Spleen (tissue), 13 donors: ENCODE measurements around the gene ADGRE2. TPM values are rescaled to one million over a fixed set of nuclear protein-coding genes. Genes with fewer than 3 reads are reported as not detected.
"Not testable (repeated sequence)": the region's sequence is repeated elsewhere in the genome, so short reads cannot be mapped to it uniquely, and the experiment has no call there.

ENCODE experiments used
- DNase-seq: peaks from one replicate; pipeline ENCODE4 v3.0.0-alpha.2; 2020
- H3K27ac ChIP-seq, 8 donors: fragments of 200-600 bp; sonication (generic) in 7 of 8; 1 replicate in 4 of 8; 2 replicates in 4 of 8; pipeline versions ENCODE4 v1.5.0 to v1.8.0; 2016 to 2021; ENCODE audit warnings: inconsistent platforms in 4 of 8, mild to moderate bottlenecking in 4 of 8, moderate library complexity in 1 of 8
- H3K27me3 ChIP-seq, 7 donors: fragments of 200-600 bp; sonication (generic) in 6 of 7; replicated peaks in 1 of 7; 1 replicate in 4 of 7; 2 replicates in 3 of 7; pipeline versions ENCODE4 v1.5.0 to v1.8.0; 2016 to 2021; ENCODE audit warnings: inconsistent platforms in 3 of 7, mild to moderate bottlenecking in 1 of 7
- H3K36me3 ChIP-seq, 6 donors: fragments of 200-600 bp; sonication (generic) in 5 of 6; 1 replicate in 4 of 6; 2 replicates in 2 of 6; pipeline versions ENCODE4 v1.5.0 to v1.8.0; 2016 to 2021; ENCODE audit warnings: inconsistent platforms in 2 of 6
- H3K4me1 ChIP-seq, 6 donors: fragments of 200-600 bp; sonication (generic) in 5 of 6; 1 replicate in 3 of 6; 2 replicates in 3 of 6; pipeline versions ENCODE4 v1.5.0 to v1.8.0; 2016 to 2021; ENCODE audit warnings: inconsistent platforms in 3 of 6
- H3K4me3 ChIP-seq, 8 donors: fragments of 200-600 bp; sonication (generic) in 7 of 8; 1 replicate in 4 of 8; 2 replicates in 4 of 8; pipeline versions ENCODE4 v1.5.0 to v1.8.0; 2016 to 2021; ENCODE audit warnings: inconsistent platforms in 4 of 8, mild to moderate bottlenecking in 4 of 8, moderate library complexity in 2 of 8
- H3K9me3 ChIP-seq, 8 donors: fragments of 200-600 bp; sonication (generic) in 7 of 8; 1 replicate in 4 of 8; 2 replicates in 4 of 8; pipeline versions ENCODE4 v1.5.0 to v1.8.0; 2016 to 2021; ENCODE audit warnings: inconsistent platforms in 4 of 8
- POLR2A ChIP-seq, 3 donors: fragments of 450-650 bp; IDR thresholded peaks; one replicate each; pipeline ENCODE4 v1.5.1; 2017; ENCODE audit warnings: antibody characterized with exemption in 3 of 3, mild to moderate bottlenecking in 1 of 3
- POLR2AphosphoS5 ChIP-seq, 3 donors: sonication (generic); formaldehyde crosslinking; IDR thresholded peaks; one replicate each; pipeline ENCODE4 v1.5.1; 2017; ENCODE audit warnings: antibody characterized with exemption in 3 of 3
- WGBS, 5 donors: extraction: QIAGEN DNeasy Blood & Tissue Kit in 3 of 5; methylation state at CpG; one replicate each; pipeline versions ENCODE4 v1.1.5 to v1.1.7; 2013 to 2018; 5-methylcytosine and 5-hydroxymethylcytosine counted together
- intact Hi-C: fragments of 100-400 bp; cut with DNase I; formaldehyde crosslinking; loops from one replicate; pipeline ENCODE4 v1.15.0; 2023; ENCODE audit warnings: low total_unique reads
- long read RNA-seq, 2 donors: transcript quantifications; one replicate each; lab custom pipeline, GENCODE V29; 2026
- polyA plus RNA-seq, 3 donors: library from polyadenylated mRNA; stranded (reverse); fragments of 200-250 nt; gene quantifications; one replicate each; pipeline ENCODE4 v1.2.1, GENCODE V29; 2013
- total RNA-seq, 7 donors: library from RNA; depleted of rRNA in 3 of 7; stranded (reverse); fragments of >200 nt in 3 of 7; fragmentation: NEBNext Ultra II Directional in 4 of 7; extraction: Animal tissue kit (Norgen Biotek cat#: 25700) in 4 of 7; gene quantifications; one replicate each; pipeline versions ENCODE4 v1.1.0 to v1.2.1, GENCODE V29; 2016 to 2021
- TF ChIP-seq, protein P1 (sequence below), 11 experiments: fragments of 200-600 bp in 7 of 11; fragments of 450-650 bp in 4 of 11; sonication (generic) in 4 of 11; IDR thresholded peaks in 8 of 11; conservative IDR thresholded peaks in 3 of 11; 1 replicate in 7 of 11; 2 replicates in 4 of 11; pipeline versions ENCODE4 v1.4.0 to v1.8.0; 2016 to 2021; ENCODE audit warnings: antibody characterized with exemption in 11 of 11, inconsistent platforms in 4 of 11, mild to moderate bottlenecking in 1 of 11
- donor health status: healthy with polysubstance abuse.
- donor health status: DM: no; HTN: no; CAD: no; lungs with moderate emphysema.
- donor health status: DM: no; HTN: no; CAD: no.
- donor health status: Bipolar disorder and iron deficiency.
- donor health status: healthy.
- donor health status: DM: no; HTN: no; CAD: no.
- donor health status: DM: yes; HTN: yes; CAD: no.

Gene ADGRE2
- total RNA-seq (100 to 1,000 TPM in 4 of 7 donors, 10 to 100 TPM in 3; 58.0 to 183 (median 100) TPM), polyA plus RNA-seq (1 to 10 TPM; 4.0 to 9.9 (median 6.0) TPM)
- long read RNA-seq, donor 1, result 0 reads
- long read RNA-seq, donor 2, result 0 reads

DNA sequence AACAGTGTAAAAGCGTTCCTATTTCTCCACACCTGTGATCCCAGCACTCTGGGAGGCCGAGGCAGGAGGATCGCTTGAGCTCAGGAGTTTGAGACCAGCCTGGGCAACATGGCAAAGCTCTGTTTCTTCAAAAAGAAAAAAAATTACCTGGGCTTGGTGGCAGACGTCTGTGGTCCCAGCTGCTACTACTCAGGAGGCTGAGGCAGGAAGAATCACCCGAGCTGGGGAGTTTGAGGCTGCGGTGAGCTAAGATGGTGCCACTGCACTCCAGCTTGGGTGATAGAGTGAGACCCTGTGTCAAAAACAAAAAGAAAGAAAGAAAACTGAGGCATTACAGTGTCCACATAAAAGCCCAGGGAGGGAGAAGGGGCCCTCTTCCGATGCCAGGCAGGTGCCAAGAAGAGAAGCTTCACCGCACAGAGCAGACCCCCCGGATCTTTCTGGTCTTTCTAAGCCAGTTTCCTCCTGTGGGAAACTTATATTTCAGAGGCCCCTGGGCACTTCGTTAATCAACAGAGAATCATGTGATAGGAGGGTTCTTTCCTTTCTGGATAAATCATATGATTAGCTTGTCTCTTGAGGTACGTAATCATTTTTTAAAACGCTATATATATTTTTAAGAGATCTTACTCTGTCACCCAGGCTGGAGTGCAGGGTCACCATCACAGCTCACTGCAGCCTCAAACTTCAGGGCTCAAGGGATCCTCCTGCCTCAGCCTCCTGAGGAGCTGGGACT is at the start of gene ADGRE2:
Gene ADGRE2 (minus strand): TSS at position 451 of the 736 bp plus-strand sequence. CDS start 1,804 bp downstream, outside the sequence.
- H3K36me3 ChIP-seq, intact Hi-C loops, DNase-seq, H3K9me3 ChIP-seq, H3K4me3 ChIP-seq: not testable (repeated sequence)
- Histone ChIP-seq H3K27ac (peak within 1 kb of the TSS in 3 of 8 donors; percentile 2 to 93 (median 84)), H3K27me3 (peaks cover 0 to 64% (median 5%) of the 10 kb centered on the region in 7 donors), H3K4me1 (peaks cover 0 to 58% (median 12%) of the 10 kb centered on the region in 6 donors)
- WGBS, 5 donors, result 34 to 58% (median 44%) methylated on average over 12 of the region's 12 CpGs

DNA sequence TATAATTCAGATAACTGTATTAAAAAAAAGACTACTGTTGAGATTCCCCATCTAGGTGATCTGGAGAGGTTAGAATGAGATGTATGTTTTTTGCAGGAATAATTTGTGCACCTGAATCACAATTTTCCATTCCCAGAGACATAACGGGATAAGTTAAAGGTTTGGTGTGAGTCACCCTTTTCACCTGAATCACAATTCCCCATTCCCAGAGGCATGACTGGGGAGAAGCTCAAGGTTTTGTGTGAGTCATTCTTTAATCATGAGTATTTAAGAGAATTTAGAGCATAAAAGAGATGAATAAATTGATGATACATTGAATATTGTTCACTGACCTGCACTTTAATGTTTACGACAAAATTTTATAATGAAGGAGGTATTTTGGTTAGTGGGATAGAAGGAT is 47.6 kb upstream of the ADGRE2 start:
- WGBS, 5 donors, result 84 to 98% (median 91%) methylated on average over 2 of the region's 2 CpGs
- no peak overlapping the region for H3K27ac ChIP-seq

DNA sequence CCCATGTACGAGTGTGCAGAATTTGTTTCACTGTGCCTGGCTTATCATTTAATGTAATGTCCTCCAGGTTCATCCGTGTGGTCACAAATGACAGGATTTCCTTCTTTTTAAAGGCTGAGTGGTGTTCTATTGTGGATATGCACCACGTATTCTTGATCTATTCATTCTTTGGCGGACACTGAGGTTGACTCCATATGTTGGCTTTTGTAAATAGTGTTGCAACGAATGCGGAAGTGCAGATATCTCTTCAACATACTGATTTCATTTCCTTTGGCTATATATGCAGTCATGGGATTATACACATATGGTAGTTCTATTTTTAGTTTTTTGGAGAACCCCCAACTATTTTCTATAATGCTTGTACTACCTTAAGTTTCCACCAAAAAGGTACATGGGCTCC is 43.6 kb upstream of the ADGRE2 start:
- Histone ChIP-seq H3K27ac (no peak overlapping the region), H3K36me3 (no peaks in the 10 kb centered on the region), H3K27me3 (peaks cover 0 to 35% (median 3%) of the 10 kb centered on the region in 7 donors), H3K9me3 (peaks cover 0 to 6% (median 1%) of the 10 kb centered on the region in 8 donors), H3K4me1 (no peaks in the 10 kb centered on the region), H3K4me3 (no peak overlapping the region)
- WGBS, 5 donors, result 29 to 43% (median 37%) methylated on average over 6 of the region's 6 CpGs
- DNase-seq, result no peak
- TF ChIP-seq POLR2AphosphoS5 (IDR thresholded peaks at IDR 0.05) (no peak), POLR2A (IDR thresholded peaks at IDR 0.05) (no peak)
- TF ChIP-seq, protein P1, sequence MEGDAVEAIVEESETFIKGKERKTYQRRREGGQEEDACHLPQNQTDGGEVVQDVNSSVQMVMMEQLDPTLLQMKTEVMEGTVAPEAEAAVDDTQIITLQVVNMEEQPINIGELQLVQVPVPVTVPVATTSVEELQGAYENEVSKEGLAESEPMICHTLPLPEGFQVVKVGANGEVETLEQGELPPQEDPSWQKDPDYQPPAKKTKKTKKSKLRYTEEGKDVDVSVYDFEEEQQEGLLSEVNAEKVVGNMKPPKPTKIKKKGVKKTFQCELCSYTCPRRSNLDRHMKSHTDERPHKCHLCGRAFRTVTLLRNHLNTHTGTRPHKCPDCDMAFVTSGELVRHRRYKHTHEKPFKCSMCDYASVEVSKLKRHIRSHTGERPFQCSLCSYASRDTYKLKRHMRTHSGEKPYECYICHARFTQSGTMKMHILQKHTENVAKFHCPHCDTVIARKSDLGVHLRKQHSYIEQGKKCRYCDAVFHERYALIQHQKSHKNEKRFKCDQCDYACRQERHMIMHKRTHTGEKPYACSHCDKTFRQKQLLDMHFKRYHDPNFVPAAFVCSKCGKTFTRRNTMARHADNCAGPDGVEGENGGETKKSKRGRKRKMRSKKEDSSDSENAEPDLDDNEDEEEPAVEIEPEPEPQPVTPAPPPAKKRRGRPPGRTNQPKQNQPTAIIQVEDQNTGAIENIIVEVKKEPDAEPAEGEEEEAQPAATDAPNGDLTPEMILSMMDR (IDR thresholded peaks at IDR 0.05 in 8 of 11, conservative IDR thresholded peaks at IDR 0.05 in 3 of 11), result no peak
- intact Hi-C loops, result no loop called here

More for the DNA sequence above, 47.6 kb upstream of the ADGRE2 start:
- Histone ChIP-seq H3K4me3 (no peak overlapping the region), H3K9me3 (no peaks in the 10 kb centered on the region), H3K36me3 (no peaks in the 10 kb centered on the region), H3K27me3 (peaks cover 0 to 30% (median 3%) of the 10 kb centered on the region in 7 donors), H3K4me1 (no peaks in the 10 kb centered on the region)
- no peak for DNase-seq
- TF ChIP-seq, protein P1 (IDR thresholded peaks at IDR 0.05 in 8 of 11, conservative IDR thresholded peaks at IDR 0.05 in 3 of 11), result no peak
- TF ChIP-seq POLR2AphosphoS5 (IDR thresholded peaks at IDR 0.05), result no peak
- TF ChIP-seq POLR2A (IDR thresholded peaks at IDR 0.05), result no peak
- intact Hi-C loops, result no loop called here

DNA sequence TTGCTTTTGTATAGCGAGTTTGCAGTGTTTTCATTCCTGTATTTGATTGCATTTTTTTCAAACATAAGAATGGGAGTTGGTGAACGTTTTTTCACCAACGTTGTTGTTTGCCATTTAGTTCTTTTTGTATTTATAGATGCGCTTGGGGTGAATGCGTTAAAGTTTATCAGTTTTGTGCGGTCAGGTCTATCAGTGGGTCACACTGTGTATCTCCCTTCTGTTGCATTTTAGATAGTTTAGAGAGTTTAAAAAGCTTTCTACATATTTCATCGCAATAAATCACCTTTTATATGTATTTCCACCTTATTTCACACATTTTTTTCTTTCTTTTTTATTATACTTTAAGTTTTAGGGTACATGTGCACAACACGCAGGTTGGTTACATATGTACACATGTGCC is 40.2 kb upstream of the ADGRE2 start:
- intact Hi-C loops, result no loop called here
- Histone ChIP-seq H3K27me3 (peaks cover 0 to 10% (median 0%) of the 10 kb centered on the region in 7 donors), H3K9me3 (peaks cover 0 to 7% (median 1%) of the 10 kb centered on the region in 8 donors), H3K27ac (no peak overlapping the region), H3K4me1 (no peaks in the 10 kb centered on the region), H3K4me3 (no peak overlapping the region), H3K36me3 (no peaks in the 10 kb centered on the region)
- WGBS, 5 donors, result 81 to 88% (median 86%) methylated on average over 8 of the region's 8 CpGs
- DNase-seq, result no peak
- no peak for TF ChIP-seq POLR2A (IDR thresholded peaks at IDR 0.05)
- TF ChIP-seq POLR2AphosphoS5 (IDR thresholded peaks at IDR 0.05), result no peak
- TF ChIP-seq, protein P1 (IDR thresholded peaks at IDR 0.05 in 8 of 11, conservative IDR thresholded peaks at IDR 0.05 in 3 of 11), result no peak
